Measurements from ENCODE around the gene AGRN.

- TF ChIP-seq EZH2 (optimal IDR thresholded peaks at IDR 0.05; ENCODE audit: low read depth, low read length) = no peak
- TF ChIP-seq, protein P1, sequence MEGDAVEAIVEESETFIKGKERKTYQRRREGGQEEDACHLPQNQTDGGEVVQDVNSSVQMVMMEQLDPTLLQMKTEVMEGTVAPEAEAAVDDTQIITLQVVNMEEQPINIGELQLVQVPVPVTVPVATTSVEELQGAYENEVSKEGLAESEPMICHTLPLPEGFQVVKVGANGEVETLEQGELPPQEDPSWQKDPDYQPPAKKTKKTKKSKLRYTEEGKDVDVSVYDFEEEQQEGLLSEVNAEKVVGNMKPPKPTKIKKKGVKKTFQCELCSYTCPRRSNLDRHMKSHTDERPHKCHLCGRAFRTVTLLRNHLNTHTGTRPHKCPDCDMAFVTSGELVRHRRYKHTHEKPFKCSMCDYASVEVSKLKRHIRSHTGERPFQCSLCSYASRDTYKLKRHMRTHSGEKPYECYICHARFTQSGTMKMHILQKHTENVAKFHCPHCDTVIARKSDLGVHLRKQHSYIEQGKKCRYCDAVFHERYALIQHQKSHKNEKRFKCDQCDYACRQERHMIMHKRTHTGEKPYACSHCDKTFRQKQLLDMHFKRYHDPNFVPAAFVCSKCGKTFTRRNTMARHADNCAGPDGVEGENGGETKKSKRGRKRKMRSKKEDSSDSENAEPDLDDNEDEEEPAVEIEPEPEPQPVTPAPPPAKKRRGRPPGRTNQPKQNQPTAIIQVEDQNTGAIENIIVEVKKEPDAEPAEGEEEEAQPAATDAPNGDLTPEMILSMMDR (IDR thresholded peaks at IDR 0.05; ENCODE audit: low read length) = no peak
Observed at GRCh38 chr1:1082239-1082775, 62.4 kb downstream of the AGRN start.

All from MM.1S (cell line).